ENCODE data around the gene EIF2B5.

Gene EIF2B5

GRCh38 chr3:184174646-184175492 lies 39.7 kb downstream of the EIF2B5 start, which contains the start of gene AP2M1:
Gene AP2M1, plus strand, starts transcription at chr3:184174855. Its CDS starts 2,139 bp downstream, at chr3:184176994.
- DNase-seq = peak; percentile 99

DNA sequence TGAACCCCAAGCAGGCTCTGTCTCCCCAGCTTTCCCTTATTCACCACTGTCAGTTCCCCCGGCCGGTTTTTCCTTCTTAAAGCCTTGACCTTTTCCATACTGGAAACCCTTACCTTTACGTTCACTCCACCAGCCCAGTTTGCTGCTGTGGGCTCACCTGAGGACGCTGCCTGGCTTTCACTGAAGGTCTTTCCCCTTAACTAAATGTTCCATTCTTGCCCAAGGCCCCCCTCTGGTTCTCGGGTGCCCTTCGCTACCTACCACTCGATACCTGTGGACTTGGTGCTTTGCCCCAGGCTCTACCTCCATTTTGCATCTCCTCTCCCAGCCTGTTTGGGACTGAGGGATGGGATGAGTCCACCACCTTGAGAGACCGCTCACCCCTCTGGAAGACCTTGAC lies 40.3 kb downstream of the EIF2B5 start:
- no peak for DNase-seq

GRCh38 chr3:184175981-184176376 lies 40.8 kb downstream of the EIF2B5 start:
- DNase-seq = no peak

GRCh38 chr3:184176377-184177330 lies 41.5 kb downstream of the EIF2B5 start:
- DNase-seq = peak; percentile 99

- peak; percentile 67 for DNase-seq
Measured at GRCh38 chr3:184177331-184177731, 42.2 kb downstream of the EIF2B5 start.

DNA sequence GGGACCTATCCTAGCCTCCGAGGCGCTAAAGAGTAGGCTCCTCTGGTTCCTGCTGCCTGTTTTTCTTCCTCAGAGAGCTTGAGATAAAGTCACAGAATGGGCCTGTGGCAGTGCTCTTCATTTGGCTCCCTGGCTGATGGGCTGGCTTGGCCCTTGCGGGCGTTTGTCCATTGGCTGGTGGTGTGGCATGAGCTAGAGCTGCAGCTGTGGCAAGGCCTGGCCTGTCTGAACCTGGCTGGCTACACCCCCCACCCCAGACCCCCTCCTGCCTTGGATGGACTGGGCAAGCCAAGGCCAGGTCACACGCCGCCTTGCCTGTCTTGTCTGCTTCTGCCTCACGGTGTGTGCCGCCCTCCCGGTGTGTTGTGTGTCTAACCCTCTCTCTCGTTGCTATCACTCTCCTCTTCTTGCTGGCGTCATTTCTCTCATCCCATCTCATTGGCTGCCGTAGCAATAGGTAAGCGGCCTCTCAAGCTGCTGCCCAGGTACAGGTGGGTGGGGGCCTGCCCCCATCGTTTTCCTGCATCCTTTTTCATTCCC lies 42.7 kb downstream of the EIF2B5 start:
- DNase-seq = no peak

DNA sequence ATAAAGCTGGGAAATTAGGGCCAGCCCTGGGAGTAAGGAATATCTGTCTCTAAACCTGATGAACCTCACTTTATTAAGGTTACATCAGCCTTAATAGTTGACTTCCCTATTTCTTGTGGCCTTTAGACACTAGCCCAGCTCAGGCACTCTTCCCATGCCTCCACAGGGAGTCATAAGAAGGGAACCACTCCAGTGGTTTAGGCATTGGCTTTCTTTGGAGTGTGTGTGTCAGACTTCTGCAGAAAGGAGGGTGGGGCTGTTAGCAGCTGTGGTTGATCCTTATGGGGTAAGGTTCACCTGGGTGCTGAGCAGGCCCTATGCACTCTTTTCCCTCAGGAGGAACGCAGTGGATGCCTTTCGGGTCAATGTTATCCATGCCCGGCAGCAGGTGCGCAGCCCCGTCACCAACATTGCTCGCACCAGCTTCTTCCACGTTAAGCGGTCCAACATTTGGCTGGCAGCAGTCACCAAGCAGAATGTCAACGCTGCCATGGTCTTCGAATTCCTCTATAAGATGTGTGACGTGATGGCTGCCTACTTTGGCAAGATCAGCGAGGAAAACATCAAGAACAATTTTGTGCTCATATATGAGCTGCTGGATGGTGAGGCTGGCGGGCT lies 43.5 kb downstream of the EIF2B5 start:
- no peak for DNase-seq

- peak; percentile 65 for DNase-seq
Measured at GRCh38 chr3:184180165-184180564, 45.0 kb downstream of the EIF2B5 start.

DNA sequence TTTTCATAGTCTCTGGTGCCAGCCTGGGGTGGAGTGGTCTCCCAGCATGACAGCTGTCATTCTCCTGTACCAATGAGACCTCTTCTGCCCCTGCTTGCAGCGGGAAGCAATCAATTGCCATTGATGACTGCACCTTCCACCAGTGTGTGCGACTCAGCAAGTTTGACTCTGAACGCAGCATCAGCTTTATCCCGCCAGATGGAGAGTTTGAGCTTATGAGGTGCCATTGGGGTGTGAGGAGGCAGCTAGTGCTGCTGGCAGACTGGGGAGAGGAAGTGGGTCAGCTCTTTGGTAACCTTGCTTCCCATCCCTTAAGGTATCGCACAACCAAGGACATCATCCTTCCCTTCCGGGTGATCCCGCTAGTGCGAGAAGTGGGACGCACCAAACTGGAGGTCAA lies 46.4 kb downstream of the EIF2B5 start:
- no peak for DNase-seq

DNA sequence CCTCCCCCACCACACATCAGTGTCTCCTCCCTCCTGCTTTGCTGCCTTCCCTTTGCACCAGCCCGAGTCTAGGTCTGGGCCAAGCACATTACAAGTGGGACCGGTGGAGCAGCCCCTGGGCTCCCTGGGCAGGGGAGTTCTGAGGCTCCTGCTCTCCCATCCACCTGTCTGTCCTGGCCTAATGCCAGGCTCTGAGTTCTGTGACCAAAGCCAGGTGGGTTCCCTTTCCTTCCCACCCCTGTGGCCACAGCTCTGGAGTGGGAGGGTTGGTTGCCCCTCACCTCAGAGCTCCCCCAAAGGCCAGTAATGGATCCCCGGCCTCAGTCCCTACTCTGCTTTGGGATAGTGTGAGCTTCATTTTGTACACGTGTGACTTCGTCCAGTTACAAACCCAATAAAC lies 48.5 kb downstream of the EIF2B5 start:
- DNase-seq = no peak

DNA sequence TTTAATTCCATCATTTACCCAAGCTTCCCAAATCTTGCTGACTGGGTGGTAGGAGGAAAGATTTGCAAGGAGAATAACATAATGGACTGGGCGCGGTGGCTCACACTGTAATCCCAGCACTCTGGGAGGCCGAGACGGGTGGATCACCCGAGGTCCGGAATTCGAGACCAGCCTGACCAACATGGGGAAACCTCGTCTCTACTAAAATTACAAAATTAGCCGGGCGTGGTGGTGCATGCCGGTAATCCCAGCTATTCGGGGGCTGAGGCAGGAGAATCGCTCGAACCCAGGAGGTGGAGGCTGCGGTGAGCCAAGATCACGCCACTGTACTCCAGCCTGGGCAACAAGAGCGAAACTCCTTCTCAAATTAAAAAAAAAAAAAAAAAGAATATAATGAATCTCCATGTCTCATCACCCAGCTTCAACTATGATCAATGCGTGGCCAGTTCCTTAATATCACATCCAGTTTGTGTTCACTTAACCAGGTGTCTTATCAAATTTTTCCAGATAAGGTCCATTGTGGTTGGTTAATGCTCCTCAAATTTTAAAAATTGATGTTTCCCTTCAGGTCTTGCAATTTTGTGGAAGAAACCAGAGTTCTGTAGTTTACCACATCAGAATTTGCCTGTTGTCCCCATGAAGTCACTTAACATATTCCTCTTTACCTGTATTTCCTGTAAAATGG lies 49.5 kb downstream of the EIF2B5 start:
- DNase-seq = no peak

GRCh38 chr3:184185461-184186183 lies 50.5 kb downstream of the EIF2B5 start:
- DNase-seq = peak; percentile 99

DNA sequence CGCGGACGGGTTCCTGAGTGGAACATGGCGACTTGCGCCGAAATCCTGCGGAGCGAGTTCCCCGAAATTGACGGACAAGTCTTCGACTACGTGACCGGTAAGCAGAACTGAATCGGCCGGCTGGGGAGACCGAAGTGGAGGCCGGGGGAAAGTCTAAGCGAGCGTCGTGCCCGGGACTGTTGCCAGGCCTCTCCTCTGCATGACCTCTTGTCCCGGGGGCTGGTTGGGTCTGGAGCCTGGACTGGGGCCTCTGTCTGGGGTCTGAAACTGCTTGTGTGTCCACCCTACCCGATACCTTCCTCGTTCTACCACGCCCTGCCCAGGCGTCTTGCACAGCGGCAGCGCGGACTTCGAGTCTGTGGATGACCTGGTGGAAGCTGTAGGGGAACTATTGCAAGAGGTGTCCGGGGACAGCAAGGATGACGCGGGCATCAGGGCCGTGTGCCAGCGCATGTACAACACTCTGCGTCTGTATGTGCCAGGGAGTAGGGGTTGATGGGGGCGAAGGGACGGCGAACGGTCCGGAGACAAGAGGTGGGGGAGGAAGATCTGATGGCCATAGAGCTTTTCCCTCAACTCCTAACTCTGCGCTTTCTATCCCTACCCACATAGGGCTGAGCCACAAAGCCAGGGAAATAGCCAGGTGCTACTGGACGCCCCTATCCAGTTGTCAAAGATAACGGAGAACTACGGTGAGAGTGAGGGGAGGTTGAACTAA lies 51.2 kb downstream of the EIF2B5 start, which contains the start of gene ABCF3:
Gene ABCF3 (plus strand): TSS at position 16 of the 718 bp plus-strand sequence. CDS start 9 bp downstream, at position 25.
- peak; percentile 54 for DNase-seq

DNA sequence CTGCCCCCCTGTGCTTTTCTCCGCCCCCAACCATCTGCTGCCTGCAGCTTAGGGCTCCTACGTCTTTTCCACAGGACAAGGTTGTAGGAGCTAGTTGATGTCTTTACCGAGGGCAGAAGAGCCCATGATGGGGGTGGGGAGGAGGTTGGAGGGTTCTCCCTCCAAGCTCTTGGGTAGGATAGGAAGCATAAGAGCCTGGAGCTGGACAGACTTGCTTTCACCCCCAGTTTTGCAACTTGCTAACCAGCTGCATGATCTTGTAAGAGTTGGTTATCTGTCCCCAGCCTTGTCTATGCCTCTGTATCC lies 51.7 kb downstream of the EIF2B5 start:
- no peak for DNase-seq

GRCh38 chr3:184188080-184188479 lies 52.9 kb downstream of the EIF2B5 start:
- DNase-seq = no peak

GRCh38 chr3:184189421-184189820 lies 54.3 kb downstream of the EIF2B5 start:
- no peak for DNase-seq

GRCh38 chr3:184192889-184193288 lies 57.7 kb downstream of the EIF2B5 start:
- no peak for DNase-seq

DNA sequence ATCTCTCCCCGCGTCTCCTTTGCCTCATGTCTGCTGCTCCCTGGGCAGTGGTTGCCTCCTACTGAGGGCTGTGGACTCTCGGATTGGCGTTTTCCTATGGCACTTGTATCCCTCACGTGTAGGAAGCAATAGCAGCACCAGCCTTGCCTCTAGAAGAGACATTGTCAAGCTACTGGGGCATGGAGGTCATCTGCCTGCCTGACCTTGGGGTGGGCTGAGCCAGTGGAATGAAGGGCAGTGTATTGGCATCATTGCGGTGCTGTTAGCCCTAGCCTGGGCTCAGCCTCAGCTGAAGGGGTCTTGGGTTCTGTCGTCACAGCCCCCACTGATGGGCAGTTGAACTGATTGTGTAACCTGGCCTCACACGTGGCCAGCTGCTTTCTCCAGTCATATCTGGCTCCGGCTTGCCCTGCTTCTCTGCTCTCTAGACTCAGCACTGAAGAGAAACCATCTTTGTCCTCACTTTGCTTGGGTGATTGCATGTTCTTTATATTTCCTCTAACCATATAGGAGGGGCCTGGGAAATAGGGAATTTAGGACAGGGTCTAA lies 58.9 kb downstream of the EIF2B5 start:
- no peak for DNase-seq

All from EL (cell line).